Keratinocyte (primary cell): ENCODE results near the gene BBS7. TPM values are rescaled to one million over a fixed set of nuclear protein-coding genes. Genes with fewer than 3 reads are reported as not detected.

Experiments used
- DNase-seq: peaks from one replicate; pipeline ENCODE4 v3.0.0-alpha.2; 2011; ENCODE audit warnings: low read depth, missing footprints, low spot score
- FAIRE-seq: peaks from 2 replicates; lab custom pipeline; 2011; peaks lifted over from hg19 to GRCh38; lab: Jason Lieb, UNC
- H2AFZ ChIP-seq: 2 replicates; pipeline ENCODE4 v1.6.0; 2012; ENCODE audit warnings: low read length, control low read depth, inconsistent platforms; ENCODE audit not compliant: control insufficient read depth
- H3K27ac ChIP-seq: 2 replicates; pipeline ENCODE4 v1.5.1; 2011; ENCODE audit warnings: low read length; ENCODE audit not compliant: control insufficient read depth, insufficient read depth
- H3K27me3 ChIP-seq: 3 replicates; pipeline ENCODE4 v1.6.0; 2011; ENCODE audit warnings: low read length; ENCODE audit not compliant: control insufficient read depth, insufficient read depth; ENCODE audit errors: extremely low read depth
- H3K36me3 ChIP-seq, 2 experiments: 2 replicates in 1 of 2; 3 replicates in 1 of 2; pipeline ENCODE4 v1.5.1; 2011; ENCODE audit warnings: low read length in 2 of 2, mild to moderate bottlenecking in 1 of 2; ENCODE audit not compliant: control insufficient read depth in 2 of 2, insufficient read depth in 2 of 2; ENCODE audit errors: extremely low read depth in 1 of 2
- H3K4me1 ChIP-seq: 3 replicates; pipeline ENCODE4 v1.5.1; 2011; ENCODE audit warnings: low read length; ENCODE audit not compliant: control insufficient read depth, insufficient read depth; ENCODE audit errors: extremely low read depth
- H3K4me2 ChIP-seq: 3 replicates; pipeline ENCODE4 v1.6.0; 2011; ENCODE audit warnings: low read depth, low read length; ENCODE audit not compliant: control insufficient read depth, insufficient read depth; ENCODE audit errors: extremely low read depth
- H3K4me3 ChIP-seq, 3 experiments: fragments of 200-600 bp in 1 of 3; sonication (generic) in 1 of 3; 2 replicates in 2 of 3; 3 replicates in 1 of 3; pipeline ENCODE4 v1.5.1; 2011 to 2016; ENCODE audit warnings: low read length in 3 of 3, mild to moderate bottlenecking in 3 of 3, control low read depth in 2 of 3, inconsistent platforms in 1 of 3, low read depth in 1 of 3, mixed read lengths in 1 of 3, mixed run types in 1 of 3, moderate library complexity in 1 of 3; ENCODE audit not compliant: control insufficient read depth in 2 of 3, insufficient read depth in 2 of 3; ENCODE audit errors: extremely low read depth in 1 of 3
- H3K79me2 ChIP-seq: 2 replicates; pipeline ENCODE4 v1.6.0; 2012; ENCODE audit warnings: low read length; ENCODE audit not compliant: control insufficient read depth, insufficient read depth
- H3K9ac ChIP-seq: 3 replicates; pipeline ENCODE4 v1.6.0; 2011; ENCODE audit warnings: low read length; ENCODE audit not compliant: control insufficient read depth, insufficient read depth; ENCODE audit errors: extremely low read depth
- H3K9me1 ChIP-seq: 3 replicates; pipeline ENCODE4 v1.6.0; 2011; ENCODE audit warnings: low read length; ENCODE audit not compliant: control insufficient read depth, insufficient read depth; ENCODE audit errors: extremely low read depth
- H3K9me3 ChIP-seq: 2 replicates; pipeline ENCODE4 v1.5.1; 2012; ENCODE audit warnings: low read depth, low read length; ENCODE audit not compliant: control insufficient read depth
- H4K20me1 ChIP-seq: 3 replicates; pipeline ENCODE4 v1.6.0; 2011; ENCODE audit warnings: low read length; ENCODE audit not compliant: control insufficient read depth, insufficient read depth; ENCODE audit errors: extremely low read depth
- CTCF ChIP-seq, 3 experiments: IDR thresholded peaks in 1 of 3; conservative IDR thresholded peaks in 1 of 3; optimal IDR thresholded peaks in 1 of 3; 2 replicates in 2 of 3; 3 replicates in 1 of 3; pipeline versions ENCODE3 to v1.5.1; 2011; ENCODE audit warnings: low read length in 3 of 3, mild to moderate bottlenecking in 3 of 3, moderate library complexity in 2 of 3, control low read depth in 1 of 3, inconsistent platforms in 1 of 3; ENCODE audit not compliant: insufficient read depth in 2 of 3; ENCODE audit errors: extremely low read depth in 1 of 3
- EZH2 ChIP-seq: IDR thresholded peaks from one replicate; pipeline ENCODE4 v1.6.1; 2012; ENCODE audit warnings: inconsistent platforms, mild to moderate bottlenecking, low read length, moderate library complexity
- dilution Hi-C: fragments of 300-500 bp; cut with MboI; formaldehyde crosslinking; loops from one replicate; pipeline ENCODE4 v1.7.0; 2020; ENCODE audit warnings: low sequenced_read_pairs; ENCODE audit not compliant: extremely low pct_ligation_motif_present
- polyA plus RNA-seq, 5 experiments: library from polyadenylated mRNA; depleted of rRNA in 3 of 5; stranded (reverse) in 3 of 5; stranded (forward) in 1 of 5; unstranded in 1 of 5; fragments of >200 nt; gene quantifications; 1 replicate in 1 of 5; 2 replicates in 3 of 5; 3 replicates in 1 of 5; pipeline versions ENCODE4 v1.2.1 to v1.2.3, GENCODE V29; 2011 to 2012; ENCODE audit warnings: missing spikeins in 2 of 5, low read depth in 1 of 5, low replicate concordance in 1 of 5

The BBS7 gene
- polyA plus RNA-seq, 1 donor (not counting 4 experiments of a cell fraction or from before 2014, with no cell fraction given) = 34.8 TPM

- dilution Hi-C loops = no loop called here
- FAIRE-seq = no peak
- TF ChIP-seq CTCF (optimal IDR thresholded peaks at IDR 0.05 in 1 of 3, IDR thresholded peaks at IDR 0.05 in 1 of 3, conservative IDR thresholded peaks at IDR 0.05 in 1 of 3; ENCODE audit: extremely low read depth in 1 of 3, insufficient read depth in 2 of 3, low read length in 3 of 3) = no peak
- no peak for TF ChIP-seq EZH2
- H3K4me2 ChIP-seq = no peak overlapping the region
- H3K36me3 ChIP-seq = no peaks in the 10 kb centered on the region
- H3K27ac ChIP-seq = no peak overlapping the region
- H4K20me1 ChIP-seq = no peaks in the 10 kb centered on the region
- H3K4me1 ChIP-seq = peaks cover 17% of the 10 kb centered on the region
- no peak overlapping the region for H3K9ac ChIP-seq
- no peak for DNase-seq
- H3K9me1 ChIP-seq = peaks cover 2% of the 10 kb centered on the region
- no peak overlapping the region for H3K4me3 ChIP-seq
- no peaks in the 10 kb centered on the region for H3K27me3 ChIP-seq
- no peaks in the 10 kb centered on the region for H3K9me3 ChIP-seq
- no peak overlapping the region for H2AFZ ChIP-seq
- no peaks in the 10 kb centered on the region for H3K79me2 ChIP-seq
Measured at GRCh38 chr4:121784401-121784800, 85.9 kb downstream of the BBS7 start.

GRCh38 chr4:121783210-121783609 is 87.1 kb downstream of the BBS7 start:
- Histone ChIP-seq H3K36me3 (no peaks in the 10 kb centered on the region), H3K79me2 (no peaks in the 10 kb centered on the region), H3K4me3 (no peak overlapping the region), H3K9ac (no peak overlapping the region), H3K9me3 (no peaks in the 10 kb centered on the region), H2AFZ (no peak overlapping the region), H4K20me1 (no peaks in the 10 kb centered on the region), H3K27me3 (no peaks in the 10 kb centered on the region), H3K9me1 (peaks cover 2% of the 10 kb centered on the region), H3K4me1 (peaks cover 17% of the 10 kb centered on the region), H3K27ac (no peak overlapping the region), H3K4me2 (no peak overlapping the region)
- dilution Hi-C loops = no loop called here
- DNase-seq (no peak), FAIRE-seq (no peak)
- TF ChIP-seq EZH2 = no peak
- no peak for TF ChIP-seq CTCF (optimal IDR thresholded peaks at IDR 0.05 in 1 of 3, IDR thresholded peaks at IDR 0.05 in 1 of 3, conservative IDR thresholded peaks at IDR 0.05 in 1 of 3; ENCODE audit: extremely low read depth in 1 of 3, insufficient read depth in 2 of 3, low read length in 3 of 3)
